Testis (tissue), 2 donors: ENCODE data around the gene BICC1.

Experiments used
- CTCF ChIP-seq, 3 experiments: fragments of 450-650 bp in 2 of 3; fragments of 200-600 bp in 1 of 3; sonication (generic) in 1 of 3; IDR thresholded peaks; one replicate each; pipeline ENCODE4 v1.5.1; 2016 to 2019; ENCODE audit warnings: antibody characterized with exemption in 3 of 3, mild to moderate bottlenecking in 2 of 3, moderate library complexity in 1 of 3
- POLR2A ChIP-seq: fragments of 450-650 bp; IDR thresholded peaks from one replicate; pipeline ENCODE4 v1.6.1; 2017; ENCODE audit warnings: antibody characterized with exemption, mild to moderate bottlenecking, moderate library complexity

GRCh38 chr10:58839771-58840170, 327.1 kb downstream of the BICC1 start:
- no peak for TF ChIP-seq CTCF (IDR thresholded peaks at IDR 0.05)
- no peak for TF ChIP-seq POLR2A
